ENCODE data around the gene GIGYF2.
"Not testable (repeated sequence)": the region's sequence is repeated elsewhere in the genome, so short reads cannot be mapped to it uniquely, and the experiment has no call there.

Gene GIGYF2

DNA sequence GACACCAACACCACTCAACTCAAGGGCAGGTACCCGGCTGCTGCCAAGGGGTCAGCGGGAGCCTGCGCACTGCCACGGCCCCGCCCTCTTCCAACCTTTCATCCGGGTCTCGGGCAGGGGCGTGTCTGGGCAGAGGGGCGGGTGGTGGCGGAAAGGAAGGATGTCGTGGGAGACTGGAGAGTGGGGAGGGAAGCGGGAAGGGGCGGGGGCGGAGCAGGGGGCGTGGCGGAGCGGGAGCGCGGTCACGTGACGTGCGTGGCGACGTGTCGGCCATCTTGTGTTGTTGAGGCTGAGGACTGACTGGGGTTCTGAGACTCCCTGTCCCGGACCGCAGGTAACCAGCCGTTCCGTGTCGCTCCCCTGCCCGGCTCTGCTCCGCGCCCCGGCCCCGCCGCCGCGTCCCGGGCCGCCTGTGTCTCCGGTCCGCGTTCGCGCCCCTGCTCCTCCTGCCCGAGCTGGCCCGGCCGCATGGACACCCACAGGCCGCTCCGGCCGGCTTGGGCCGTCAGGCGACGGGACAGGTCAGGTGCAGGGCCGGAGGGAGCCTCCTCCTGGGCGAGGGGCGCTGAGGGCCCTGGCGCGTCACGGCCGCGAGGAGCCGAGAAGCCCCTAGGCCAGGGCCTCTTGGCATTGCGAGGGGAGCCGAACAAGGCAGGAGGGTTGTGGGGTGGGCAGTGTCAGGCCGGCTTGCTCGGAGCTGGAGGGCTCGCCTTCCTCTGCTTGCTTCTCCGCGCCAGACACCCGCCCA, at the start of gene GIGYF2:
Gene GIGYF2, plus strand, starts transcription at position 273 of the 748 bp plus-strand sequence. CDS start 37,867 bp downstream, outside the sequence.
- FAIRE-seq: peak; percentile 97
- peak; percentile 89 for DNase-seq (ENCODE audit: insufficient read length, low spot score)

GRCh38 chr2:232649033-232649432, 48.1 kb upstream of the GIGYF2 start:
- DNase-seq (ENCODE audit: insufficient read length, low spot score) (no peak), FAIRE-seq (no peak)

DNA sequence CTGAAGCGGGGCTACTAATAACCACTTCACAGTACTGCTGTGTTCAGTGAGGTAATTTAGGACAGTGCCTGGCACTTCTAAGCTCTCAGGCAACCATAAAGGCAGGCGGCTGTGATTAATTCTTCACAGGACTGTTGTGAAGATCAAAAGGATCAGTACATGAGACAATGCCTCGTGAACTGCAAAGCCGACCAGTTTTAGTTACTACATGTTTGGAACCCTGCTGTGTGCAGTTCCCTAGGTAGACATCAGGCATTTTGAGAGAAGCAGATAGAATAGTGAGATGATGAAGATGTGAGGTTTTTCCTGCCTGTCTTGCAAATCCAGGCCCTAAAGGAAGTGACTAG, 44.7 kb upstream of the GIGYF2 start:
- FAIRE-seq (no peak), DNase-seq (ENCODE audit: insufficient read length, low spot score) (no peak)

- FAIRE-seq (no peak), DNase-seq (ENCODE audit: insufficient read length, low spot score) (no peak)
These were observed 43.7 kb upstream of the GIGYF2 start for GRCh38 chr2:232653441-232653840.

DNA sequence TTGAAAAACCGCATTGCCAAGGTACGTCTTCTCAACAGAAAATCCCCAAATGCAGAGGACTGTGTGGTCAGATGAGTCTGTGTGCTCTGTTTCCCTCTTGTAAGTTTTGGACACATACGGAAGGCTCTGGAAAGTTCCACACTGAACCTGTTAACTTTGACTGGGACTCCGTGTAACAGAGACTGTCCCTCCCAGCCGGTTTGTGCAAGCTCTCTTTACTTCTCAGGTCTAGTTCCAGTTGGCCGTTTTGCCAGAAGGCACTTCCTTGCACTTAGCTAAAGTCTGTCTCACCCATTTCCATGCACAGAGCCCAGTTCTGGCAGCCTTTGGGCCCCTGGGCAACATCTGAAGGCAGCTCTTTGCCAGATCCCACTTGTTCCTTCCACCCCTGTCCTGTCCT, 41.7 kb upstream of the GIGYF2 start:
- DNase-seq (ENCODE audit: insufficient read length, low spot score): no peak
- FAIRE-seq: no peak

GRCh38 chr2:232658217-232658785, 38.8 kb upstream of the GIGYF2 start:
- DNase-seq (ENCODE audit: insufficient read length, low spot score): no peak
- FAIRE-seq: no peak

DNA sequence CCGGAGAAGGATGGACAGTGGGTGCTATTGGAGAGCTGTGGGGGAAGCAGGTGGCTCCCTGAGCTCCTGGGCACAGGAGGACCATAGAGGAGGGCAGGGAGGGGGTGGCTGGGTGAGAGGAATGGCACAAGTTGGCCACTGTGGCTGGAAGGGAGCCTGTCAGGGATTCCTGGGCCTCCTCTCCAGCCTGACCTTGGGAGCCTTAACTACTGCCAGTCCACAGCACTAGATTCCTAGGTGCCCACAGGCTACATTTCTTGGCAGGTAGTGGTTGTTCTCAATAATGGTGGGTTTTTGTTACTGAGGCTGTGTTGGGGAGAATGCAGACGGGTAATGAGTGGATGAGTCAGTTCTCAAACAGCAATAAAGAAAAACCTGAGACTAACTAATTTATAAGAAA, 37.8 kb upstream of the GIGYF2 start:
- no peak for FAIRE-seq
- DNase-seq (ENCODE audit: insufficient read length, low spot score): no peak

GRCh38 chr2:232662486-232663260, 34.5 kb upstream of the GIGYF2 start:
- no peak for DNase-seq (ENCODE audit: insufficient read length, low spot score)
- FAIRE-seq: no peak

- no peak for FAIRE-seq
These were observed 30.9 kb upstream of the GIGYF2 start for GRCh38 chr2:232666051-232666805.

GRCh38 chr2:232667989-232668583, 29.0 kb upstream of the GIGYF2 start:
- FAIRE-seq: no peak

More at GRCh38 chr2:232666051-232666805, 30.9 kb upstream of the GIGYF2 start:
- DNase-seq (ENCODE audit: insufficient read length, low spot score): no peak

DNA sequence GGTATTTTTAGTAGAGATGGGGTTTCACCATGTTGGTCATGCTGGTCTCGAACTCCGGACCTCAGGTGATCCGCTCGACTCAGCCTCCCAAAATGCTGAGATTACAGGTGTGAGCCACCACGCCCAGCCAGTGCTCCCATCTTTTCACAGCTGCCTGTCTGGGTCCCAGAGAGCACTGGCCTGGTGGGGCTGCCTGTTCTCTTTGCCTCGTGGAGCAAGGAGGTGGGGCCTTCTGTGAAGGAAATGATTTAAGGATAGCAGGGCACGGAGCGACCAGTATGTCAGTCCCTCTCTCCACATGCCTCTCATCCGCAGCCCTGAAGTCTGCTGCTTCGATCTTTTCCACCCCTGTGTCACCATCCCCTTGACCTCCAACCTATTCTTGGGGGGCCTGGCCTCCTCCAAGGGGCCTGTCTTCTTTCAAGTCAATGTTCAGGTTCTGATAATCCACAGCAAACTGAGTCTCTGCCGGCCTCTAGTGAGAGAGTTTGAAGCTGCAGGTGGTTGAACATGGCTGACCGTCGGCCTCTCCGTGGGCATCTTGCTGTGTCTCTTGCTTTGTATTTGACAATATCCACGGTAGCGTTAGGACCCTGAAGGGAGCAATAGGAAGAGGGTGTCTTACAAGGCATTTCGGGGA, 28.2 kb upstream of the GIGYF2 start:
- FAIRE-seq (no peak), DNase-seq (ENCODE audit: insufficient read length, low spot score) (no peak)

More at GRCh38 chr2:232667989-232668583, 29.0 kb upstream of the GIGYF2 start:
- no peak for DNase-seq (ENCODE audit: insufficient read length, low spot score)

GRCh38 chr2:232672588-232672987, 24.5 kb upstream of the GIGYF2 start:
- no peak for FAIRE-seq
- no peak for DNase-seq (ENCODE audit: insufficient read length, low spot score)

DNA sequence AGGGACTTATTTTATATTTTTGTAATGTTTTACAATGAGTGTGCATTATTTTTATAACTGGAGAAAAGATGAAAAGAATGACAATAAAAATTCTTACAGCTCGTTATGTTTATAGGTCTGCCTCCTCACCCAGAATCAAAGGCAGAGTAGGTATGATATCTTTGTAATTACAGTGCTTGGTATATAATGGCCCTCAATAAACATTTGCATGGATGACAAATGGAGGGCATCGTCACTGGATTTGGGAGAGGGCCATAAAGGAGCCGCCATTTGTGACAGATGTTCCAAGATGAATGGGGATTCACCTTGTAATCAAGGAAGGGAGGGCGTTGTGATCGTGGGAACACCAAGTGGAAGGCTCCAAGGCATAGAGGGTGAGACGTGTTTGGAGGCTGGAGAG, 22.6 kb upstream of the GIGYF2 start:
- FAIRE-seq (no peak), DNase-seq (ENCODE audit: insufficient read length, low spot score) (no peak)

GRCh38 chr2:232675381-232675780, 21.8 kb upstream of the GIGYF2 start:
- DNase-seq (ENCODE audit: insufficient read length, low spot score) (no peak), FAIRE-seq (no peak)

- DNase-seq (ENCODE audit: insufficient read length, low spot score) (no peak), FAIRE-seq (no peak)
These were observed 17.1 kb upstream of the GIGYF2 start for GRCh38 chr2:232680006-232680405.

GRCh38 chr2:232681527-232681926, 15.6 kb upstream of the GIGYF2 start:
- FAIRE-seq (no peak), DNase-seq (ENCODE audit: insufficient read length, low spot score) (no peak)

DNA sequence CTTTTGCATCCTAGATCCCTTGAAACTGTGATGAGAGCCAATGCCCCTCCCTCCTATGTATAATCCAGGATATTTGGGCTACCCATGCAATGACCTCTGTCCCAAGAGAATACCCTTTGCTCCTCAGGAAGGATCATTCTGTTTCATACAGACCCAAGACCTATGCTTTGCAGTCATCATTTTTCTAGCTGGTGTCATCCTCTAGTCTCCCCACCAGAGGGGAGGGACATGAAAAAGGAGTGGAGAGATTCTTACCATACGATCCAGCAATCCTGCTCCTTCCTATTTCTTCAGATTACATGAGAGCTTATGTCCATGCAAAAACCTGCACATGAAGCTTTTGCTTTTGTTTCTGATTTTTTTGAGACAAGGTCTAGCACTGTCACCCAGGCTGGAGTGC, 13.8 kb upstream of the GIGYF2 start:
- FAIRE-seq (no peak), DNase-seq (ENCODE audit: insufficient read length, low spot score) (no peak)

- FAIRE-seq; DNase-seq (ENCODE audit: insufficient read length, low spot score): not testable (repeated sequence)
These were observed 11.7 kb upstream of the GIGYF2 start for GRCh38 chr2:232685391-232685790.

DNA sequence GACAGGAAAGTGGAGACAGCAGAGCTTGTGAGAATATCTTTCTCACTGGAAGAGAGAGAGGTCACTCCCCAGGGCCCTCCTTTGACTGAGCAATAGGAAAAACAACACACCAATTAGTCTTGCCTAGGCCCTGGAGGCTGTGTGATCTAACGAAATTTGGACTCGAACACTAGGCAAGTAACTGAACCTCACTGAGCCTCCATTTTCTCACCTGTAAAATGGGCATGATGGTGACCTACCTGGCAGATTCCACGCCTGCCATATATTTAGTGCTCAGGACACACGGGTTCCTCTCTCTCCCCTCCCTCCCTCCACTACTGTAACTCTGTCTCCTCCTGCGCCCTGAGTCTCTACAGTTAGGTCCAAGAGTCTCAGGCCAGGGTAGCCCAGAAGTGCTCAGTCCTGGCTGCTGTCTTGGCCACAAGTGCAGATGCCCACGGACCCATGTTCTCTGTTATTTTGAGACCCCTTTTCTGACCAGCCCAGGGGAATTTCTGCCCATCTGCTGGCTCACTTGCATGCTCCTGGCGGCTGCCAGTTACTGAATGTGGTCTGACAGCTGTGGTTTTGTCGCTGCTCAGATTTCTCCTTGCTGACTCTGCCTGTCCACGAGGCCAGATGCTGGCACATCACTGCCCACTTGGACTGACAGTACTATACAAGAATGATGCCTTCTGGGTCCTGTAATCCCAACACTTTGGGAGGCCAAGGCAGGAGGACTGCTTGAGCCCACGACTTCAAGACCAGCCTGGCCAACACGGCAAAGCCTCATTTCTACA, 9.6 kb upstream of the GIGYF2 start:
- FAIRE-seq (no peak), DNase-seq (ENCODE audit: insufficient read length, low spot score) (no peak)

All from GM19239 (cell line).